Kidney capillary endothelial cell (primary cell): ENCODE measurements around the gene RASA1.
"Not testable (repeated sequence)": the region's sequence is repeated elsewhere in the genome, so short reads cannot be mapped to it uniquely, and the experiment has no call there.

ENCODE experiments used
- DNase-seq: peaks from one replicate; pipeline ENCODE4 v3.0.0-alpha.2; 2018; ENCODE audit warnings: low spot score

RASA1 gene

DNA sequence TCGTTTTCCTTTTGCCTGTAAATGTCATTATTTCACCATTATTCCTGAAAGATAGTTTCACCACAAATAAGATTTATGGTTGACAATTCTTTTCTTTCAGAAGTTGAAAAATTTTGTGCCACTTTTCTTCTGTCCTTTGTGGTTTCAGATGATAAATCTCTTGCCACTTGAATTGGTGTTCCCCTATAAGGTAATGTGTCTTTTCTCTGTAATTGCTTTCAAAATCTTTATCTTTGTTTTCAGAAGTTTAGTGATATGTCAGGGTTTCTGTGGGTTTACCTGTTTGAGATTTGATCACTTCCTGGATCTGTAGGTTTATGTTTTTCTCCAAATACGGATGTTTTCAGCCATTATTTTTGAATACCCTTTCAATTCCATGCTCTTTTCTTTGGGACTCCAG is 14.6 kb downstream of the RASA1 start:
- no peak for DNase-seq

DNA sequence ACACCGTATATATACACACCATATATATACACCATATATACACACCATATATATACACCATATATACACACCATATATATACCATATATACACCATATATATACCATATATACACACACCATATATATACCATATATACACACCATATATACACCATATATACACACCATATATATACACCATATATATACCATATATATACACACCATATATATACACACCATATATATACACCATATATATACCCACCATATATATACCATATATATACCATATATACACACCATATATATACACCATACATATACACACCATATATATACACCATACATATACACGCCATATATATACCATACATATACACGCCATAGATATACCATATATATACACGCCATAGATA is 19.6 kb downstream of the RASA1 start:
- not testable (repeated sequence) for DNase-seq

DNA sequence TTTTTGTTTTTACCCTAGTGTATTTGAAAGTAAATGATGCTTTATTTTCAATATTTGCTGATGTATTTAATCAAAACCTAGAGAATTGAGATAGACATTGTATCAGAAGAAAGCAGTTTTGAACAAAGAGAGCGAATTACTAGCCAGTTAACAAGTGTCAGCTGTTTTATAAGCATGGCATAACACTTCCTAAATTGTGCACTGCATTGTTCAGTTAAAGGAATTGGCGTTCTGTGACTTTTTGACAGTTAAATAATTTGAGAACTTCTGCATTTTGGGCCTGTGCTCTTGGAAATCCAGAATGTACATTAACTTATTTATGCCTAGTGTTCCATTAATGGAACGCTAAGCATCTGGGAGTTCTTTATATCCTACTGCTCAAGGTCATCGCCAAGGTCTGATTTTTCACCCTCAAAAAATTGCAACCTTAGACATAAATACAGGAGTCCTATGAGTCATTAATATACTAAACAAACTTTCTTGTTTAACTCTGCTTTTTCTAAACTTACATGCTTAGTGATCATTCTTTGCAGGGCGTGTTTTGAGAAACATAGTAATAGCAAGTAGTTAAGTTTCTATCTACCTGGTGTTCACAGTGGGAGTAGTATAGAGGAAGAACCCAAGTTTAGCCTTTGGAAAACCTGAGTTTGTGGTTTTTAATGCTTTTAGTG is 31.1 kb downstream of the RASA1 start:
- DNase-seq, result no peak

DNA sequence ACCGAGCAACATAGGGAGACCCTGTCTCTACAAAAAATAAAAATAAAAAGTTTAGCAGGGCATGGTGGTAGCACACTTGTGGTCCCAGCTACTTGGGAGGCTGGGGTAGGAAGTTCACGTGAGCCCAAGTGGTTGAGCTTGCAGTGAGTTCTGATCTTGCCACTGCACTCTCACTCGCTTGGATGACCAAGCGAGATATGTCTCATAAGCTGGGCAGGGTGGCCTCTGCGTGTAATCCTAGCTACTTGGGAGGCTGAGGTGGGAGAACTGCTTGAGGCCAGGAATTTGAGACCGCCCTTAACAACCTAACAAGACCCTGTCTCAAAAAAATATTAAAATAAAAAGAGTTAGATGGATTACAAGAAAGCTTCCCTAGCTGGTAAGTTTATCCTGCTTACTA is 32.5 kb downstream of the RASA1 start:
- no peak for DNase-seq

- DNase-seq, result peak; percentile 83
Observed at GRCh38 chr5:87300744-87301143, 33.1 kb downstream of the RASA1 start.

GRCh38 chr5:87302061-87302460 is 34.4 kb downstream of the RASA1 start:
- DNase-seq, result no peak

- no peak for DNase-seq
Observed at GRCh38 chr5:87303324-87303723, 35.6 kb downstream of the RASA1 start.

- not testable (repeated sequence) for DNase-seq
Observed at GRCh38 chr5:87306090-87306489, 38.4 kb downstream of the RASA1 start.

GRCh38 chr5:87307796-87308423 is 40.2 kb downstream of the RASA1 start:
- no peak for DNase-seq

- no peak for DNase-seq
Observed at GRCh38 chr5:87311405-87312279, 44.0 kb downstream of the RASA1 start.

DNA sequence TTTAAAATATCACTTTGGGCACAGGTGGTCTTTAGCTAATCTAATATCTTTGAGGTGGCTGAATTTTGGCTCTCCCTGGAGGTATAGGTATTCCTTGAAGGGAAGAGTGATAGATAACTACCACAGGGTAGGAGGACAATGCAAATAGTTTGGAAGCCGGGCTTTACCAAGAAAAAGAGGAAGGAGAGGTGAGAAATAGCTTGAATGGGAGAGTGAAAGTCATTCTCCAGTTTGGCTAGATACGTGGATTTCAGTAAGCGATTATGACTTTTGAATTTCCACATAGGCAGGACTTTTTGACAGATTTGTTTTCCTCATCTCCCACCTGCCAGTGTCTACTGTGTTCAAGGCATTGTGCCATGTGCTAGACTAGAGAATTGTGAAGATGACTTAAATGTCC is 45.5 kb downstream of the RASA1 start:
- no peak for DNase-seq

GRCh38 chr5:87319469-87319868 is 51.8 kb downstream of the RASA1 start:
- no peak for DNase-seq

GRCh38 chr5:87321605-87322004 is 53.9 kb downstream of the RASA1 start:
- no peak for DNase-seq

GRCh38 chr5:87322381-87322780 is 54.7 kb downstream of the RASA1 start:
- DNase-seq, result no peak

GRCh38 chr5:87327998-87328397 is 60.3 kb downstream of the RASA1 start:
- no peak for DNase-seq

GRCh38 chr5:87329114-87329513 is 61.4 kb downstream of the RASA1 start:
- no peak for DNase-seq

- DNase-seq, result no peak
Observed at GRCh38 chr5:87339986-87340385, 72.3 kb downstream of the RASA1 start.

DNA sequence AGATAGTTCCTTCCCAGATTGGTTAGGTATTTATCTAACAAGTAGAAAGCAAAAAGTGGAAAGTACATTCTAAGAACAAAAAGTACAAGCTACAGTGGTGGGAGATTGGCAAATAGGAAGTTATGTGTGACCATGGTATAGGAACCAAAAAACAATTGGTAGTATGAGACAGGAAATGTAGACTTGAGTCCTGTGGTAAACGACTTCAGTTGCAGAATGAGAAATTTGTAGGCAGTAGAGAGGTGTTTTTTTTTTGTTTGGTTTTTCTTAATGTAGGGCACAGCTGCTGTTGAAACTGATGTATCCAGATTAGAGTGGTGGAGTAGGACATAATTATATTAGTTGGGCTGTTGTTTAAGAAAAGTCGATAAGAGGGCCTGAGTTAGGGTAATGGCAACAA is 73.0 kb downstream of the RASA1 start:
- DNase-seq, result no peak

DNA sequence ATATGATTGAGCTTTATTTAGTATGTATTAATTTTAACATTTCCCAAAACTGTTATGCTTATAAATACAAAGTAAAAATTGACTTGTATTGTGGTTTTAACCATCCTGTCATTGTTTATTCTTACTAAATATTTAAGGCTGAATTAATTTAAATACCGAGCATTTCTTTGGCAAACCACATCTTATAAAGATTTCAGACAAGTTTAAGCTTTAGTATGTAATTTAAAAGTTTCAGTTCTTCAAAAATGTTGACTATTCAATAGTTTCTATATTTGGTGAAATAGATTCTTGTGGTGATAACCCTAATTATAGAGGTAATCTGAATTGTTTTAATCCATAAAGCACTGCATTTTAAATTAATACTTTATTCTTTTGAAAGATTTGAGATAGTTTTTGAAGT is 79.6 kb downstream of the RASA1 start:
- DNase-seq, result no peak

GRCh38 chr5:87347841-87348240 is 80.2 kb downstream of the RASA1 start:
- no peak for DNase-seq

DNA sequence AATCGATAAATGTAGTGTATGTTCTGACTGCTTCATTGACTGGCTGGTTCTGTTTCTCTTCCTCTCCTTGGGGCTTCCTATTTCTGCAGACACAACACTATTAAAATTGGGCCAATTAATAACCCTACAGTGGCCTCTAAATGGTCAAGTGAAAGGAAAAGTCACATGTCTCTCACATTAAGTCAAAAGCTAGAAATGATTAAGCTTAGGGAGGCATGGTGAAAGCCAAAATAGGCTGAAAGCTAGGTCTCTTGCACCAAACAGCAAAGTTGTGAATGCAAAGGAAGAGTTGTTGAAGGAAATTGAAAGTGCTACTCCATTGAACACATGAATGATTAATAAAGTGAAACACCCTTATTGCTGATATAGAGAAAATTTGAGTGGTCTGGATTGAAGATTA is 86.8 kb downstream of the RASA1 start:
- DNase-seq, result no peak

DNA sequence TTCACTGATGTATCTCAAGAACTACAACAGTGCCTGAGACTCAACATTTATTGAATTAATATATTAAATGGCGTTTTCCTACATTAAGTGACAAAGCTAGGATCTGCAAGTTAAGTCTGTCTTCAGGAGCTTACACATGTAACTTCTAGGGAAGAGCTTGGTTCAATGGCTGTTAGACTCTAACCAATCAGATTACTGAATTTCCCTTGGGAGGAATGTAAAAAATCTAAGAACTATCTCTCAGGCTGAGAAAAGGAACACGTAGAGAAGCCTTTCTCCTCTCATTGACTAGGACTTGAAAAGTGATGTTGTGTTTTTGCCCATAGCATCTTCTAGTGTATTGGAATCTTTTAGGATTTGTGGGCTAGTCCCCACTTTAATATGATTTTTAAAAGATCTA is 91.4 kb downstream of the RASA1 start:
- no peak for DNase-seq

DNA sequence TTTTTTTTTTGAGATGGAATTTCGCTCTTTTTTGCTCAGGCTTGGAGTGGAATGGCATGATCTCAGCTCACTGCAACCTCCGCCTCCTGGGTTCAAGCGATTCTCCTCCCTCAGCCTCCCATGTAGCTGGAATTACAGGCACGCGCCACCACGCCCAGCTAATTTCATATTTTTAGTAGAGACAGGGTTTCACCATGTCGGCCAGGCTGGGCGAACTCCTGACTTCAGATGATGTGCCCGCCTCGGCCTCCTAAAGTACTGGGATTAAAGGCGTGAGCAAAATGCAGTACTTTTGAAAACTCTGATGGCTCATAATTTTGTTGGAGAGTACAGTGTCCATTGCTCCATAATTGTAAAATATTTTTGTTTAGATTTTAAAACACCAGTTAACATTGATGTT is 92.4 kb downstream of the RASA1 start:
- no peak for DNase-seq
